Sigmoid colon (tissue), 7 donors: ENCODE measurements around the gene ZNG1F. TPM values are rescaled to one million over a fixed set of nuclear protein-coding genes. Genes with fewer than 3 reads are reported as not detected.
"Not testable (repeated sequence)": the region's sequence is repeated elsewhere in the genome, so short reads cannot be mapped to it uniquely, and the experiment has no call there.

Experiments
- DNase-seq: peaks from one replicate; pipeline ENCODE4 v3.0.0-alpha.2; 2019
- H3K27ac ChIP-seq, 4 donors: fragments of 200-600 bp; sonication (generic); one replicate each; pipeline ENCODE4 v1.5.1; 2016 to 2019; ENCODE audit warnings: mild to moderate bottlenecking in 1 of 4
- H3K27me3 ChIP-seq, 3 donors: fragments of 200-600 bp; sonication (generic); one replicate each; pipeline ENCODE4 v1.5.1; 2019; ENCODE audit warnings: mild to moderate bottlenecking in 1 of 3
- H3K36me3 ChIP-seq, 4 donors: fragments of 200-600 bp; sonication (generic); one replicate each; pipeline ENCODE4 v1.5.1; 2016 to 2019
- H3K4me1 ChIP-seq, 4 donors: fragments of 200-600 bp; sonication (generic); one replicate each; pipeline ENCODE4 v1.5.1; 2017 to 2019
- H3K4me3 ChIP-seq, 4 donors: fragments of 200-600 bp; sonication (generic); one replicate each; pipeline ENCODE4 v1.5.1; 2017 to 2019; ENCODE audit warnings: mild to moderate bottlenecking in 2 of 4, moderate library complexity in 1 of 4
- H3K9me3 ChIP-seq, 4 donors: fragments of 200-600 bp in 3 of 4; sonication (generic) in 3 of 4; one replicate each; pipeline versions ENCODE4 v1.5.1 to v1.6.1; 2013 to 2019
- WGBS, 2 donors: extraction: QIAGEN DNeasy Blood & Tissue Kit; methylation state at CpG; one replicate each; pipeline ENCODE4 v1.1.7; 2013; 5-methylcytosine and 5-hydroxymethylcytosine counted together
- intact Hi-C: fragments of 100-400 bp; cut with DNase I; formaldehyde crosslinking; loops from one replicate; pipeline ENCODE4 v1.15.1; 2023
- polyA plus RNA-seq, 3 donors: library from polyadenylated mRNA; stranded (reverse); fragments of 200-250 nt; gene quantifications; one replicate each; pipeline ENCODE4 v1.2.3, GENCODE V29; 2013
- total RNA-seq, 4 donors: library from RNA; depleted of rRNA; stranded (reverse); fragments of >200 nt; gene quantifications; one replicate each; pipeline ENCODE4 v1.1.0, GENCODE V29; 2016
- donor health status: healthy with polysubstance abuse.
- donor health status: Bipolar disorder and iron deficiency.
- donor health status: healthy.

ZNG1F gene
- total and polyA plus RNA-seq, 7 donors = 5.0 to 16.6 (median 7.9) TPM

GRCh38 chr9:41174994-41175393, 14.1 kb downstream of the ZNG1F start:
- DNase-seq, H3K36me3 ChIP-seq, intact Hi-C loops, H3K4me1 ChIP-seq, H3K27ac ChIP-seq, H3K27me3 ChIP-seq, H3K9me3 ChIP-seq, H3K4me3 ChIP-seq: not testable (repeated sequence)
- 43 to 77% methylated on average over 2 to 3 of the region's 4 CpGs for WGBS, 2 donors

- H3K9me3 ChIP-seq, H3K4me1 ChIP-seq, H3K27ac ChIP-seq, DNase-seq, H3K27me3 ChIP-seq, intact Hi-C loops, H3K36me3 ChIP-seq, H3K4me3 ChIP-seq: not testable (repeated sequence)
- 93 to 95% methylated on average over 14 to 18 of the region's 18 CpGs for WGBS, 2 donors
Observed at GRCh38 chr9:41150116-41150515, 39.0 kb downstream of the ZNG1F start.

GRCh38 chr9:41141878-41142277, 47.2 kb downstream of the ZNG1F start:
- H3K4me1 ChIP-seq, H3K4me3 ChIP-seq, H3K27me3 ChIP-seq, DNase-seq, intact Hi-C loops, H3K27ac ChIP-seq, H3K9me3 ChIP-seq, H3K36me3 ChIP-seq: not testable (repeated sequence)
- WGBS, 2 donors = 98% methylated on average over 2 of the region's 2 CpGs

- intact Hi-C loops, H3K27me3 ChIP-seq, H3K4me1 ChIP-seq, H3K4me3 ChIP-seq, H3K9me3 ChIP-seq, H3K27ac ChIP-seq, DNase-seq, H3K36me3 ChIP-seq: not testable (repeated sequence)
- 86 to 95% methylated on average over 1 of the region's 15 CpGs for WGBS, 2 donors
Observed at GRCh38 chr9:41128581-41128980, 60.5 kb downstream of the ZNG1F start, which contains the start of gene FOXD4L6. Gene FOXD4L6, minus strand, starts transcription at chr9:41128681. Its CDS starts 298 bp downstream, at chr9:41128383.

GRCh38 chr9:41126746-41127446, 62.2 kb downstream of the ZNG1F start:
- H3K4me1 ChIP-seq, H3K27ac ChIP-seq, H3K9me3 ChIP-seq, H3K36me3 ChIP-seq, H3K27me3 ChIP-seq, H3K4me3 ChIP-seq, intact Hi-C loops, DNase-seq: not testable (repeated sequence)
- 3 to 6% methylated on average over 17 to 18 of the region's 45 CpGs for WGBS, 2 donors

- H3K4me1 ChIP-seq, H3K4me3 ChIP-seq, H3K36me3 ChIP-seq, H3K27ac ChIP-seq, H3K27me3 ChIP-seq, intact Hi-C loops, H3K9me3 ChIP-seq, DNase-seq: not testable (repeated sequence)
- 10 to 25% methylated on average over 3 of the region's 3 CpGs for WGBS, 2 donors
Observed at GRCh38 chr9:41125936-41126335, 63.2 kb downstream of the ZNG1F start.

- H3K27me3 ChIP-seq = peaks cover 0 to 11% (median 0%) of the 10 kb centered on the region in 3 donors
- H3K36me3 ChIP-seq, intact Hi-C loops, H3K4me3 ChIP-seq, DNase-seq, H3K4me1 ChIP-seq, H3K27ac ChIP-seq, H3K9me3 ChIP-seq: not testable (repeated sequence)
- WGBS, 2 donors = 20% methylated on average over 1 of the region's 21 CpGs; no CpG with 5 or more reads in 1 of the 2 donors
Observed at GRCh38 chr9:41125109-41125658, 63.9 kb downstream of the ZNG1F start.

GRCh38 chr9:41124250-41125108, 64.6 kb downstream of the ZNG1F start:
- DNase-seq, H3K4me3 ChIP-seq, intact Hi-C loops, H3K36me3 ChIP-seq, H3K9me3 ChIP-seq, H3K4me1 ChIP-seq, H3K27ac ChIP-seq: not testable (repeated sequence)
- H3K27me3 ChIP-seq = peaks cover 0 to 12% (median 0%) of the 10 kb centered on the region in 3 donors
- 30 to 38% methylated on average over 35 of the region's 52 CpGs for WGBS, 2 donors

GRCh38 chr9:41123812-41124211, 65.3 kb downstream of the ZNG1F start:
- H3K9me3 ChIP-seq, intact Hi-C loops, H3K36me3 ChIP-seq, H3K4me1 ChIP-seq, H3K4me3 ChIP-seq, DNase-seq, H3K27ac ChIP-seq: not testable (repeated sequence)
- 2 to 4% methylated on average over 15 to 16 of the region's 33 CpGs for WGBS, 2 donors
- peaks cover 0 to 16% (median 3%) of the 10 kb centered on the region in 3 donors for H3K27me3 ChIP-seq

GRCh38 chr9:41123396-41123795, 65.7 kb downstream of the ZNG1F start:
- H3K4me3 ChIP-seq, H3K9me3 ChIP-seq, H3K27ac ChIP-seq, DNase-seq, H3K4me1 ChIP-seq, intact Hi-C loops, H3K36me3 ChIP-seq: not testable (repeated sequence)
- 6% methylated on average over 13 of the region's 32 CpGs; no CpG with 5 or more reads in 1 of the 2 donors for WGBS, 2 donors
- peaks cover 0 to 16% (median 3%) of the 10 kb centered on the region in 3 donors for H3K27me3 ChIP-seq
